OCI-LY1 (cell line): ENCODE data around the gene FBXO15.
A peak's percentile ranks its signal among the peaks of the same experiment; 100 is the strongest.

ENCODE experiments used
- H2AFZ ChIP-seq: fragments of 200-600 bp; sonication (generic), shearing (Covaris generic); 2 replicates; pipeline ENCODE4 v1.6.0; 2014; ENCODE audit warnings: antibody characterized with exemption, mild to moderate bottlenecking, low read length
- H3F3A ChIP-seq: fragments of 200-600 bp; sonication (generic), shearing (Covaris generic); 2 replicates; pipeline ENCODE4 v1.6.0; 2014; ENCODE audit warnings: mild to moderate bottlenecking, antibody characterized with exemption, low read length, moderate library complexity; ENCODE audit not compliant: insufficient read depth
- H3K27ac ChIP-seq: fragments of 200-600 bp; sonication (generic); 2 replicates; pipeline ENCODE4 v1.5.1; 2014; ENCODE audit warnings: low read length, mixed run types, mild to moderate bottlenecking, low read depth; ENCODE audit not compliant: poor library complexity, severe bottlenecking
- H3K27me3 ChIP-seq: fragments of 200-600 bp; sonication (generic); 2 replicates; pipeline ENCODE4 v1.6.0; 2014; ENCODE audit warnings: antibody characterized with exemption, mild to moderate bottlenecking, low read length, moderate library complexity; ENCODE audit not compliant: insufficient read depth
- H3K36me3 ChIP-seq: fragments of 200-600 bp; sonication (generic); 2 replicates; pipeline ENCODE4 v1.6.1; 2014; ENCODE audit warnings: mild to moderate bottlenecking, antibody characterized with exemption, low read length, moderate library complexity, mixed read lengths; ENCODE audit not compliant: insufficient read depth
- H3K4me1 ChIP-seq: fragments of 200-600 bp; sonication (generic); 2 replicates; pipeline ENCODE4 v1.5.1; 2014; ENCODE audit warnings: mild to moderate bottlenecking, low read length, moderate library complexity; ENCODE audit not compliant: insufficient read depth, severe bottlenecking
- H3K4me2 ChIP-seq: fragments of 200-600 bp; sonication (generic), shearing (Covaris generic); 2 replicates; pipeline ENCODE4 v1.6.1; 2014; ENCODE audit warnings: low read length
- H3K4me3 ChIP-seq: fragments of 200-600 bp; sonication (generic); 2 replicates; pipeline ENCODE4 v1.5.1; 2014; ENCODE audit warnings: low read length, low read depth, mild to moderate bottlenecking, mixed read lengths; ENCODE audit not compliant: poor library complexity, severe bottlenecking
- H3K79me2 ChIP-seq: fragments of 200-600 bp; shearing (Covaris generic); 2 replicates; pipeline ENCODE4 v1.6.1; 2016; ENCODE audit warnings: mixed run types, low read length, mixed read lengths; ENCODE audit not compliant: insufficient read depth
- H3K9ac ChIP-seq: fragments of 200-600 bp; sonication (generic), shearing (Covaris generic); 2 replicates; pipeline ENCODE4 v1.6.1; 2014; ENCODE audit warnings: mild to moderate bottlenecking, low read length, mixed read lengths
- H3K9me2 ChIP-seq: fragments of 200-600 bp; sonication (generic), shearing (Covaris generic); 2 replicates; pipeline ENCODE4 v1.6.1; 2014; ENCODE audit warnings: low read depth, mild to moderate bottlenecking, low read length, mixed read lengths
- H3K9me3 ChIP-seq: fragments of 200-600 bp; shearing (Covaris generic); 2 replicates; pipeline ENCODE4 v1.6.1; 2014; ENCODE audit warnings: low read length, mixed read lengths
- H4K20me1 ChIP-seq: fragments of 200-600 bp; sonication (generic), shearing (Covaris generic); 2 replicates; pipeline ENCODE4 v1.6.0; 2016; ENCODE audit warnings: mild to moderate bottlenecking, low read length; ENCODE audit not compliant: insufficient read depth
- EZH2 ChIP-seq: fragments of 200-600 bp; sonication (generic), shearing (Covaris generic); IDR thresholded peaks from 2 replicates; pipeline ENCODE4 v1.8.0; 2017; ENCODE audit warnings: borderline replicate concordance, mixed run types, mild to moderate bottlenecking, antibody characterized with exemption, low read length, moderate library complexity, mixed read lengths
- TF ChIP-seq, protein P1 (sequence below): fragments of 200-600 bp; sonication (generic), shearing (Covaris generic); IDR thresholded peaks from 2 replicates; pipeline ENCODE4 v1.5.1; 2017; ENCODE audit warnings: mild to moderate bottlenecking, antibody characterized with exemption, low read length, moderate library complexity, mixed read lengths

FBXO15 gene

DNA sequence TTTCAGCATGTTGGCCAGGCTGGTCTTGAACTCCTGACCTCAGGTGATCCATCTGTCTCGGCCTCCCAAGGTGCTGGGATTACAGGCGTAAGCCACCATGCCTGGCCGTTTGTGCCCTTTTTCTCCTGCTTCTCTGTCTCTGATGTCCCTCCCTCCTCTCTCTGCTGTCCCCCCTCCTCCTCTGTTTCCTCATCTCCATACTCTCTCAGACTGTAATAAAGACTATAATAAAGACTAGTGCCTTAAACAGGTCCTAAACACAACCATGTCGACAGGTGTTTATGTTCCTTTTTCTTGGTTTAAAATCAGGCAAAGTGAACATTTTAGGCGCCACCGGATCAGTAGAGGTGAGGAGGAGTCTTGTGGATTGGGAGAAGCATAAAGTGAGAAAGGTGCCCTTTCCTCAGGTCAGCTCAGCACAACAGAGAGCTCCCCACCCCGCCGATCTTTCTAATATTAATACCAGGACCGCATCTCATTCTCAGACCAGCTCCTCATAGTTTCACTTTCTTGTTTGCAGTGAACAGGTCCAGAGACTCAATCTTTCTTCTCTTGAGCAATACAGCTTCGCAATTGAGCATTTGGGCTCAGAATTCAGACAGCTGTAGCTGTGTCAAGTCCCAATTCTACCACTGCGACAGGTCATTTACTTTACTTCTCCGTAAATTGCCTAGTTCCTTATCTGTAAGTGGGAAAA, 24.4 kb upstream of the FBXO15 start:
- H3K9ac ChIP-seq = no peak overlapping the region
- peak overlapping the region; percentile 28 for H3K4me2 ChIP-seq
- no peaks in the 10 kb centered on the region; the same call in 1 of the 2 replicates for H3K27me3 ChIP-seq
- H3K79me2 ChIP-seq = no peaks in the 10 kb centered on the region
- TF ChIP-seq, protein P1, sequence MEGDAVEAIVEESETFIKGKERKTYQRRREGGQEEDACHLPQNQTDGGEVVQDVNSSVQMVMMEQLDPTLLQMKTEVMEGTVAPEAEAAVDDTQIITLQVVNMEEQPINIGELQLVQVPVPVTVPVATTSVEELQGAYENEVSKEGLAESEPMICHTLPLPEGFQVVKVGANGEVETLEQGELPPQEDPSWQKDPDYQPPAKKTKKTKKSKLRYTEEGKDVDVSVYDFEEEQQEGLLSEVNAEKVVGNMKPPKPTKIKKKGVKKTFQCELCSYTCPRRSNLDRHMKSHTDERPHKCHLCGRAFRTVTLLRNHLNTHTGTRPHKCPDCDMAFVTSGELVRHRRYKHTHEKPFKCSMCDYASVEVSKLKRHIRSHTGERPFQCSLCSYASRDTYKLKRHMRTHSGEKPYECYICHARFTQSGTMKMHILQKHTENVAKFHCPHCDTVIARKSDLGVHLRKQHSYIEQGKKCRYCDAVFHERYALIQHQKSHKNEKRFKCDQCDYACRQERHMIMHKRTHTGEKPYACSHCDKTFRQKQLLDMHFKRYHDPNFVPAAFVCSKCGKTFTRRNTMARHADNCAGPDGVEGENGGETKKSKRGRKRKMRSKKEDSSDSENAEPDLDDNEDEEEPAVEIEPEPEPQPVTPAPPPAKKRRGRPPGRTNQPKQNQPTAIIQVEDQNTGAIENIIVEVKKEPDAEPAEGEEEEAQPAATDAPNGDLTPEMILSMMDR = no peak
- no peak for TF ChIP-seq EZH2
- no peak overlapping the region for H2AFZ ChIP-seq
- H3K9me3 ChIP-seq = no peaks in the 10 kb centered on the region
- H3K36me3 ChIP-seq = no peaks in the 10 kb centered on the region
- no peak overlapping the region for H3K27ac ChIP-seq
- no peaks in the 10 kb centered on the region for H4K20me1 ChIP-seq
- no peak overlapping the region for H3K4me3 ChIP-seq
- H3F3A ChIP-seq = no peaks in the 10 kb centered on the region
- H3K4me1 ChIP-seq = no peaks in the 10 kb centered on the region
- H3K9me2 ChIP-seq = no peaks in the 10 kb centered on the region

DNA sequence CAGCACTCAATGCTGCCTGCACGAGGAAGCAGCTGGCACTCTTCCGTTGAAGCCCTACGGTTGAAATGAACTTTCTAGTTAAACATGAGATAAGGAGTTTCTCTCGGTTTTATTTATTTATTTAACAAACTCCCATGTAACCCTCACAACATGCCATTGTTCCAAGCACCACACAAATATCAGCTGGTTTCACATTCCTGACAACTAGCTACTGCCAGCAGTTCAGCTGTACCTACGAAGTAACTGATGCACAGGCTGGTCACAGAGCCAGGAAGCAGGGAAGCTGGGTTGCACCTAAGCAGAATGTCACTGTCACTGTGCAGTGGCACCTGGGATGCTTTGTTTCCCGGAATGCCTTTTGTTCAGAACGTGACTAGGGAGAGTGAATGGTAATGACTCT, 18.8 kb upstream of the FBXO15 start:
- no peaks in the 10 kb centered on the region for H4K20me1 ChIP-seq
- H3K9me3 ChIP-seq = no peaks in the 10 kb centered on the region
- H3K27ac ChIP-seq = no peak overlapping the region
- no peak overlapping the region for H2AFZ ChIP-seq
- H3K9ac ChIP-seq = no peak overlapping the region
- H3K4me3 ChIP-seq = no peak overlapping the region
- no peaks in the 10 kb centered on the region for H3K79me2 ChIP-seq
- no peak for TF ChIP-seq EZH2
- TF ChIP-seq, protein P1 = no peak
- H3K27me3 ChIP-seq = peaks cover 4% of the 10 kb centered on the region; the same call in 1 of the 2 replicates
- H3K36me3 ChIP-seq = no peaks in the 10 kb centered on the region
- H3K4me2 ChIP-seq = no peak overlapping the region
- H3K4me1 ChIP-seq = peaks cover 8% of the 10 kb centered on the region
- H3K9me2 ChIP-seq = no peaks in the 10 kb centered on the region
- H3F3A ChIP-seq = 0 out of 2 replicates have a peak, but pooled peaks cover 6% of the 10 kb centered on the region

DNA sequence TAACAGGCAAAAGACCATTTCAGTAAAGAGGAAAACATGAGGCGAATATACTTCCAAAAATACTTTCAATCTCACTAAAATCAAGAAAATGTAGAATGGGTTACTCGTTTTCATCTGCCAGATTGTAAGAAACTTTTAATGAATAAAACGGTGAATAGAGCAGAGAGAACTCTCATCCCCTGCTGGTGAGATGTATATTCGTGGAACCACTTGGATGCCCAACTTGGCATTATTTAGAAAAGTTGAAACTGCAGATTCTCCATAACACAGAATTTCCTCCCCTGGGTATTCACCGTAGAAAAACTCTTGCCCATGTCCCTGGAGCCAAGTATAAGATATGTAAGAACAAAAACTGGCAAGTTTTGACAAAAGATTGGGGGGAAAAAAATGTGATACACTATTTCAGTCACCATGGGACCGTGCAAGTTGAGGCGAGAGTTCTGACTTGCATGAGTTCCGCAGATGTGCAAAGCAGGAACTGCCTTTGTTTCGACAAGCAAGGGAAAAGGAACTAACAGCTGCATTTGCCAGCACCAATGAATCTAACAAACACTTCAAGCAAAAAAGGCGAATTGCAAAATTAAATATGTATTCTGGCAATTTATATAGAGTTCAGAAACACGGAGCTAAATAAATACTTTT, 15.5 kb upstream of the FBXO15 start:
- Histone ChIP-seq H3K27ac (no peak overlapping the region), H3K4me2 (no peak overlapping the region)

More for the DNA sequence above, 15.5 kb upstream of the FBXO15 start:
- Histone ChIP-seq H3K79me2 (no peaks in the 10 kb centered on the region), H3K9me2 (no peaks in the 10 kb centered on the region), H3K27me3 (peaks cover 4% of the 10 kb centered on the region; the same call in 1 of the 2 replicates), H3F3A (0 out of 2 replicates have a peak, but pooled peaks cover 6% of the 10 kb centered on the region), H3K4me3 (no peak overlapping the region), H4K20me1 (no peaks in the 10 kb centered on the region), H2AFZ (no peak overlapping the region), H3K4me1 (peaks cover 8% of the 10 kb centered on the region), H3K36me3 (peaks cover 26% of the 10 kb centered on the region), H3K9ac (no peak overlapping the region), H3K9me3 (no peaks in the 10 kb centered on the region)
- TF ChIP-seq, protein P1 = no peak
- TF ChIP-seq EZH2 = no peak
